MCF 10A (cell line): ENCODE measurements around the gene LDLRAP1. TPM values are rescaled to one million over a fixed set of nuclear protein-coding genes. Genes with fewer than 3 reads are reported as not detected.

Source experiments
- BruUV-seq: library from RNA; stranded (reverse); fragments of 400-500 nt; replicated peaks from 2 replicates; lab custom pipeline; 2021; lab: Mats Ljungman, UMichigan
- CTCF ChIA-PET: fragments of 300-600 bp; sonication (Branson Sonifier 250); formaldehyde crosslinking; extraction: SDS; loops from one replicate; lab custom pipeline; 2021; ENCODE audit warnings: antibody characterized with exemption, inconsistent platforms; lab: Yijun Ruan, JAX
- POLR2A ChIA-PET: fragments of 300-600, 350-650 bp; sonication (Branson Sonifier 250); formaldehyde crosslinking; extraction: SDS; loops from one replicate; lab custom pipeline; 2020; ENCODE audit warnings: antibody characterized with exemption, inconsistent platforms; lab: Yijun Ruan, JAX
- DNase-seq: peaks from one replicate; pipeline ENCODE4 v3.0.0-alpha.2; 2018; ENCODE audit not compliant: unreplicated experiment
- H3K27ac Mint-ChIP-seq: one replicate; pipeline ENCODE4 v1.8.0; 2022; ENCODE audit warnings: mild to moderate bottlenecking, low read depth, mixed read lengths; ENCODE audit not compliant: unreplicated experiment
- H3K27me3 Mint-ChIP-seq: one replicate; pipeline ENCODE4 v1.8.0; 2022; ENCODE audit warnings: mixed read lengths; ENCODE audit not compliant: insufficient read depth, unreplicated experiment
- H3K36me3 Mint-ChIP-seq: one replicate; pipeline ENCODE4 v1.8.0; 2022; ENCODE audit warnings: mild to moderate bottlenecking, moderate library complexity, mixed read lengths; ENCODE audit not compliant: insufficient read depth, unreplicated experiment
- H3K4me1 Mint-ChIP-seq: one replicate; pipeline ENCODE4 v1.8.0; 2022; ENCODE audit warnings: mixed read lengths; ENCODE audit not compliant: insufficient read depth, unreplicated experiment
- H3K4me3 Mint-ChIP-seq: one replicate; pipeline ENCODE4 v1.8.0; 2022; ENCODE audit warnings: mild to moderate bottlenecking, moderate library complexity, mixed read lengths; ENCODE audit not compliant: unreplicated experiment
- H3K9me3 Mint-ChIP-seq: one replicate; pipeline ENCODE4 v1.8.0; 2022; ENCODE audit warnings: mixed read lengths; ENCODE audit not compliant: unreplicated experiment
- intact Hi-C: fragments of 100-400 bp; cut with micrococcal nuclease; formaldehyde crosslinking; loops from 2 replicates; pipeline ENCODE4 v1.14.1; 2022
- total RNA-seq: library from RNA; stranded (reverse); gene quantifications from 2 replicates; pipeline ENCODE4 v1.2.3, GENCODE V29; 2022
- TF ChIP-seq, protein P1 (sequence below): fragments of 200-600 bp; IDR thresholded peaks from one replicate; pipeline ENCODE4 v1.8.0; 2022; ENCODE audit warnings: antibody characterized with exemption, mild to moderate bottlenecking; ENCODE audit not compliant: unreplicated experiment

The LDLRAP1 gene
- total RNA-seq, 1 experiment from 2014 or later: 10.3 TPM

DNA sequence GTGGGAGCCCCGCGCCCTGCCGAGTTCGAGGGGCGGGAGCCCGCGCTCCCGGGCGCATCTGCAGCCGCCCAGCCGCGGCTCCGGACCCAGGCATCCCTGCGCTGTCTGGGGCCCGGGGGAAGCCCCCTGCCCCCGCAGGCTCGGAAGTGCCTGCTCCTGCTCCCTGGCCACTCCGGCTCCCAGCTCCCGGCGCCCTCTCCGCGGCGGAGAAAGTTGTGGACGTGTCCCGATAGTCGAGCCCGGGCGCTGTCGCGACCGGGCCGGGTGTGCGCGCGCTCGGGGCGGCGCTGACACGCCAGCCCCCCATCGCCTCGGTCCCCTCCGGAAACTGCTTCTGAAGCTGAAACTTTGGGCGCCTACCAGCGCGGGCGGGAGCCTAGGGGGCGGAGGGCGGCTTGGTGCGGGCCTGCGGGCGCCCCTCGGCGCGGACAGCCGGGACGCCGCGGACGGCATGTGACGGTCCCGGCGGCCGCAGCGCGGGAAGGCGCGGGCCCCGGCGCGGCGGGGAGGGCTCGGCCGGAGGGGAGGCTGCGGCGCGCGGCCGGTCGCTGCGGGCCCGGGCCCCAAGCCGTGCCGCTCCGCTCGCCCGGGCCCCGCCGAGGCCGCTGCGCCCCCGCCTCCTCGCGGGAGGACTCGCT, 73.7 kb downstream of the LDLRAP1 start:
- ChIA-PET POLR2A (no interaction called here), CTCF (no interaction called here)
- Mint-ChIP-seq H3K36me3 (no peaks in the 10 kb centered on the region), H3K4me1 (peaks cover 13% of the 10 kb centered on the region), H3K9me3 (no peaks in the 10 kb centered on the region), H3K4me3 (peak overlapping the region; percentile 60), H3K27me3 (peaks cover 45% of the 10 kb centered on the region), H3K27ac (no peak overlapping the region)
- TF ChIP-seq, protein P1, sequence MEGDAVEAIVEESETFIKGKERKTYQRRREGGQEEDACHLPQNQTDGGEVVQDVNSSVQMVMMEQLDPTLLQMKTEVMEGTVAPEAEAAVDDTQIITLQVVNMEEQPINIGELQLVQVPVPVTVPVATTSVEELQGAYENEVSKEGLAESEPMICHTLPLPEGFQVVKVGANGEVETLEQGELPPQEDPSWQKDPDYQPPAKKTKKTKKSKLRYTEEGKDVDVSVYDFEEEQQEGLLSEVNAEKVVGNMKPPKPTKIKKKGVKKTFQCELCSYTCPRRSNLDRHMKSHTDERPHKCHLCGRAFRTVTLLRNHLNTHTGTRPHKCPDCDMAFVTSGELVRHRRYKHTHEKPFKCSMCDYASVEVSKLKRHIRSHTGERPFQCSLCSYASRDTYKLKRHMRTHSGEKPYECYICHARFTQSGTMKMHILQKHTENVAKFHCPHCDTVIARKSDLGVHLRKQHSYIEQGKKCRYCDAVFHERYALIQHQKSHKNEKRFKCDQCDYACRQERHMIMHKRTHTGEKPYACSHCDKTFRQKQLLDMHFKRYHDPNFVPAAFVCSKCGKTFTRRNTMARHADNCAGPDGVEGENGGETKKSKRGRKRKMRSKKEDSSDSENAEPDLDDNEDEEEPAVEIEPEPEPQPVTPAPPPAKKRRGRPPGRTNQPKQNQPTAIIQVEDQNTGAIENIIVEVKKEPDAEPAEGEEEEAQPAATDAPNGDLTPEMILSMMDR: no peak
- intact Hi-C loops: no loop called here
- DNase-seq: no peak
- BruUV-seq: no TSS peak

- Mint-ChIP-seq H3K36me3 (no peaks in the 10 kb centered on the region), H3K27ac (no peak overlapping the region), H3K9me3 (no peaks in the 10 kb centered on the region), H3K4me3 (peak overlapping the region; percentile 63), H3K4me1 (peaks cover 13% of the 10 kb centered on the region), H3K27me3 (peaks cover 47% of the 10 kb centered on the region)
- DNase-seq: no peak
- CTCF ChIA-PET: no interaction called here
- POLR2A ChIA-PET: no interaction called here
- intact Hi-C loops: no loop called here
- TF ChIP-seq, protein P1: no peak
- BruUV-seq: no TSS peak
These were observed 74.4 kb downstream of the LDLRAP1 start for GRCh38 chr1:25617625-25618432.

- Mint-ChIP-seq H3K27ac (no peak overlapping the region), H3K36me3 (no peaks in the 10 kb centered on the region), H3K9me3 (no peaks in the 10 kb centered on the region), H3K27me3 (peaks cover 53% of the 10 kb centered on the region), H3K4me1 (peaks cover 13% of the 10 kb centered on the region), H3K4me3 (peak overlapping the region; percentile 63)
- intact Hi-C loops: no loop called here
- no TSS peak for BruUV-seq
- ChIA-PET CTCF (interaction anchor here (0.5 to 0.6 kb wide), 2 partner anchors 19 to 168 kb away, joined by 3 read pairs; no protein-coding TSS in a partner anchor), POLR2A (no interaction called here)
- no peak for DNase-seq
- TF ChIP-seq, protein P1: no peak
These were observed 75.0 kb downstream of the LDLRAP1 start for GRCh38 chr1:25618433-25618808.

Other genes with a start within 250 kb of the LDLRAP1 start
- gene TMEM50A, start 205.3 kb upstream of the LDLRAP1 start, total RNA-seq: 88.3 and 107 TPM in 2 replicates
- gene RHCE, start 122.8 kb upstream of the LDLRAP1 start, total RNA-seq: 0.42 and 0.61 TPM in 2 replicates
- 17.4 and 19.3 TPM in 2 replicates for gene MACO1, start 112.7 kb upstream of the LDLRAP1 start, total RNA-seq
- not detected in 2 replicates for gene MAN1C1, start 73.2 kb downstream of the LDLRAP1 start, total RNA-seq